Suprapubic skin (tissue), 3 donors: Measurements from ENCODE around the gene C1orf167.

Experiments used
- CTCF ChIP-seq, 2 donors: fragments of 200-600 bp in 1 of 2; fragments of 450-650 bp in 1 of 2; sonication (generic) in 1 of 2; IDR thresholded peaks; one replicate each; pipeline ENCODE4 v1.5.1; 2016 to 2019; ENCODE audit warnings: antibody characterized with exemption in 2 of 2, mild to moderate bottlenecking in 1 of 2, moderate library complexity in 1 of 2
- POLR2A ChIP-seq, 2 donors: fragments of 450-650 bp; IDR thresholded peaks; one replicate each; pipeline ENCODE4 v1.6.1; 2017; ENCODE audit warnings: antibody characterized with exemption in 2 of 2, mild to moderate bottlenecking in 2 of 2, moderate library complexity in 2 of 2

GRCh38 chr1:11836955-11837766 is 75.2 kb downstream of the C1orf167 start:
- TF ChIP-seq CTCF (IDR thresholded peaks at IDR 0.05), result no peak
- no peak for TF ChIP-seq POLR2A (IDR thresholded peaks at IDR 0.05)
